GM21723 (cell line): ENCODE results near the gene WHRN.
A peak's percentile ranks its signal among the peaks of the same experiment; 100 is the strongest.

Experiments used
- ATAC-seq: cut with Tn5 transposase; IDR thresholded peaks from one replicate; pipeline ENCODE4 v1.9.1; 2021; ENCODE audit warnings: mild to moderate bottlenecking, moderate library complexity; ENCODE audit not compliant: unreplicated experiment

The WHRN gene

DNA sequence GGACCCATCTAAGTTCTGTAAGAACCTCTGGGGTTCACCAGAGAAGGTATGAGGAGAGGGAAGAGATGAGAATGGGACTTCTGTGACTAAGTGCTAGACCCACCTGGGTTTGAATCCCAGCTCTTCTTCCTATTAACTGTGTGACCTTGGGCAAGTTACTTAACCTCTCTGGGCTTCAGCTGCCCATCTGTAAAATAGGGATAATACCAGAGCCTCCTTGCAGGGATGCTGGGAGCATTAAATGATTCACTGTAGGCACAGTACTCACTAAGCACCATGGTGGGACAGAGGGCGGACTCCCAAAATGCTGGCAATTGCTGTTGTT lies 53.6 kb downstream of the WHRN start:
- no peak for ATAC-seq

DNA sequence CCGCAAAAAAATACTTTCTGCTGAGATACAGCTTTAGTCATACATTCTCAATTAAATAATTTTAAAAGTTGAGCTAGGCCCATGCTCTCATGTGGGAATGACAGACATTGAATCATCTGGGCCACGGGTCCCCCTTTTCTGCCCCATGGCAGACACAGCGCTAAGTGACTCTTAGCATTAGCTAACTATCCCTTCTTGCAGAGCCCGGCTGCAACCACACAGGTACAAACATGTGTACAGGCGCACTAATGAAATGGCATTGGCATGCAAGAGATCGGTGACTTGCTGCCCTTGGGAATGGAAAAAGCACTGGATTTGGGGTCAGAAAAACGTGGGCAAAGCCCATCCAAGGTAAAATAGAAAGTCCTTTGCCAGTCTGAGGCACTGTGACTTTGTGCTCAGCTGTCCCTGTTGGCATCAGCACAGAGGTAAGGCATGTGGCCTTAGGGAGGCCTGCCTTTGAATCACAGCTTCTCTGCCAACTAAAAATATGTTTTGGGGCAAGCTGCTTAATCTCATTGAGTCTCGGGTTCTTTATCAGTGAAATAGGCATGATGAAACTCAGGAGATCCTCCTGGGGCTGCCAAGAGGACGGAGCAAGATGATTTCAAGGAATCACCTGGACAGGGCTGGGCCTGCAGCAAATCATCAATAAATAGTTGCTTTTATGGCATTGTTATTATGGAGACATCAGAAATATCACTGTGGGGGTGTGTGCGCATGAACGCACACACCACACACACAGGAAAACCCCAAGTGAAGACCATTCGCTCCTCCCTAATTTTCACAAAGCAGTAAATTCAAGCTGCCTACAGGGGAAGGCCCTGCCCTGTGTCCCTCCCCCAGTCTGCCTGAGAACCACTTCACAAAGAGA lies 54.2 kb downstream of the WHRN start:
- peak; percentile 64 for ATAC-seq

- no peak for ATAC-seq
Measured at GRCh38 chr9:114450181-114450580, 55.1 kb downstream of the WHRN start.

GRCh38 chr9:114449236-114449635 lies 56.0 kb downstream of the WHRN start:
- no peak for ATAC-seq

DNA sequence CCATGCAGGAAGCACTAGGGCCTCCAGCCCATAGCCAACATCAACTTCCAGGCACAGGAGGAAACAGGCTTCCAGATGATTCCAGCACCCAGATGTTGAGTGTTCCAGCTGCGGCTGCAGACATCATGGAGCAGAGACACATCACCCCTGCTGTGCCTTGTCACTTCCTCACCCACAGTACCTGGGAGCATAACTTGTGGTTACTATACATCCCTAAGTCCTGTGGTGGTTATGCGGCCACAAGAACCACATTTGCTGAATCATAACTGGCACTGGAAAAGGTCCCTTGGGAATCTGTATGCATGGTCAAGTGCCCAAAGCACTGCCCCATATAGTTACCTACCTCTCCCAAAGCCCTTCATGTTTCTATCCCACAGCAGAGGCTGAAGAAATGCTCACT lies 56.6 kb downstream of the WHRN start:
- ATAC-seq = no peak

DNA sequence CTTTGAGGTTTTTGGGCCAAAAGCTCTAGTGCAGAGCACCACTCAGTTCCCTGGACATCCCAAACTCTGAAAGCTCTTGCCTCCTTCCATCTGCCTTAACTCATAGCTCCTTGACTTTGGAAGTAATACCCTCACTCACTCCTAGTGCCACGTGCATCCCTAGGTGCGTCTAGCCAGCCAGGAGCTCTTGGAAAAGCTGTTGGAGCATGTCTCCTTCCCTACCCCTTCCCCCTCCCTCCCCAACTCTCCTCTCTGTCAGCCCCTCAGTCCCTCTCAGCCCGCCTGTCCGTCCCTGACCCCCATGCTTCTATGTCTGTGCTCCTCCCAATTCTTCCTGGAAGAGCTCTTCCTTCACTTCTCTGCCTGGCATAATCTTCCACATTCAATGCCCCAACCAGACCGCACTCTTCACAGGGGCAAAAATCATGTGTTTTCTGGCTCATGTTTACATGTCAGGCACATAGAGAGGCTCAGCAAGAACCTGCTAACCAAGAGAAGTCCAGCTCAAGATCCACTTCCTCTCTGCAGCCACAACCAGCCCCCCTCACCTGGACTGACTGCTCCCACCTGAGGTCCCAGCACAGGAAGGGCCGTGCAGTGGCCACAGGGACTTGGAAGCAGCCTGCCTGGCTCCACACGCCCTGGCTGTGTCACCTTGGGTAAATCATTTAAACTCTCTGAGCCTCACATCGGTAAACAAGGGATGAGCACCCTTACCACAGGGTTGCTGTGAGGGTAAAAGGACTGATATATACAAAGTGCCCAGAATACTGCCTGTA lies 58.4 kb downstream of the WHRN start:
- no peak for ATAC-seq

- no peak for ATAC-seq
Measured at GRCh38 chr9:114446036-114446435, 59.2 kb downstream of the WHRN start.

DNA sequence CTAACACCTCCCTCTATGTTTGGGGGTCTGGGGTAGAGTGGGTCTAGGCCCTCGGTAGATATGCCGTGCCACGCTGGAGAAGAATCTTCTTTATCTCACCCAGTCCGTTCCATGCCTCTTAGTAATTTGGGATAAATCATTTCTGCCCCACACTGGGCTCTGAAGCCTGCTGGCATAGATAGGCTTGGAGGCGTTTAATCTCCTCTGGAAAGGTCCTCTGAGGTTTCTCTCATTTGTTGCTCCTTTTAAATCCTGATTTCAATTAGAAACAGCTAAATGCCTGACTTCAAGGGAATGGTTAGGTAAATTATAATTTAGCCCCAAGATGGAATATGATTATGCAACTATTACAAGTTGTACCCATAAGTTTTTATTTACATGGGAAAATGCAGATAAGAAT lies 59.7 kb downstream of the WHRN start:
- no peak for ATAC-seq

DNA sequence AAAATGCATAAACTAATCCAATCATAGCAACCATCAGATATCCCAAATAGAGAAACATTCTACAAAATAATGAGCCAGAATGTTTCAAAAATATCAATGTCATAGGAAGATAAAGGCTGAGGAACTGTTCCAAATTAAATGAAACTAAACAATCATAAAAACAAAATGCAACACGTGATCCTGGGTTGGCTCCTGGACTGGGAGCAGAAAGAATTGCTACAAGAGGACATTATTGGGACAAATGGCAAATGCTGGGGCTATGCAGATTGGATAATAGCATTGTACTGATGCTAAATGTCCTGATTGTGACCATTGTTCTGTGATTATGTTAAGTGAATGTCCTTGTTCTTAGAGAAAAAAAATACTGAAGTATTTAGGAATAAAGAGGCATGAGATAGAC lies 63.3 kb downstream of the WHRN start:
- no peak for ATAC-seq

DNA sequence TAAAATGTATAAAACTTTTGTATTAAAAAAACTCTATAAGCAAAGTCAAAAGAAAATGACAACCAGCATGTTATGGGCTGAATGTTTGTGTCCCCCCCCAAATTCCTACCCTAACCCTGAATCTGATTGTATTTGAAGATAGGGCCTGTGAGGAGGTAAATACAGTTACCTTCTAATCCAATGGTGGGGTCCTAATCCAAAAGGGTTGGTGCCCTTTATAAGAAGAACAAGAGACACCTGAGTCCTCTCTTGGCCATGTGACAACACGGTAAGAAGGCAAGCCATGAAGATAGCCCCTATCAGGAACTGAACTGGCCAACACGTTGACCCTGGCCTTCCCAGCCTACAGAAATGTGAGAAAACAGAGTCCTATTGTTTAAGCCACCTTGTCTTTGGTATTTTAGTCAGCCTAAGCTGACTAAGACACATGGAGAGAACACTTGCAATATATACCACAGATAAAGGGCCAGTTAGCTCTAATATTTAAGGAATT lies 67.8 kb downstream of the WHRN start:
- ATAC-seq = no peak

DNA sequence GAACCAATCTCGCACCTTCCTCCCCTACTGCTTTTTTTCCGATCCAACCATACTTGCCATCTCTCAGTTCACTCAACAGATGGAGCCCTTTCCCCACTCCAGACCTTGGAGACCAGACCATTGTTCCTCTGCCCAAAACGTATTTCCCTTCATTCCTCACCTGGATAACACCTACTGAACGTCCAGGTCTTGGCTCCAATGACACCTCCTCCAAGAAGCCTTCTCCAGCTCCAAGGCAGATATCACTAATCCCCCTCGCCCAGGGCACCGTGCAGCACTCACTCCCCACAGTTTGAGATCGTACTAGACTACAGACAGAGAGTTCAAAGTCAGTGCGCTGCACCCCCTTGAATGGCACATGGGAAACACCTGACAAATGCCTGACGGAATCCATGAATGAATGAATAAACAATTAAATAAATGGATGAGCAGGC lies 70.4 kb downstream of the WHRN start:
- ATAC-seq = no peak

DNA sequence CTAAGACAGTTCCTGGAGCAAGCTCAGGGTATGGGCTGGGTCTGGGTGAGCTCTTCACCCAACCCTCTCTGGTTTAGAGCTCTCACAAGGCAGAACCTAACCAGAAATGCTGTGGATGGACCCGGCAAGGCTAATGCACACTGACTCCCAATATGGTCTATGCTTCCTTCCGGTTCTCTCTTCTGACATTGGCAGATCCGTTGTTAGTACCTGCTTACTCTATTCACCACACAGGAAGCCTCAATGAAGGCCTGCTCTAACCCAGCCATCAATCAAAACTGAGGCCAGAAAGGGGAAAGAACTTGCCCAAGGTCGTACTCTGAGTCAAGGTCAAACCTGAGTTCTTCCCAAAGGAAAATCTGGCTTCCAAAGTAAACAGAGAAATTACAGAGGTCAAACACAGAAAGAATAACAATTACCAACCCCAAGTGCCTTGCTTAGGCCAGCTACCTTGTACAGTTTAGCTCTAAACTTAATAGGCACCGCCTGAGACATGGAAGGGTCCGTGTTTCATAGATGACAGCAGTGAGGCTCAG lies 71.5 kb downstream of the WHRN start:
- no peak for ATAC-seq

- ATAC-seq = no peak
Measured at GRCh38 chr9:114433086-114433485, 72.2 kb downstream of the WHRN start.

DNA sequence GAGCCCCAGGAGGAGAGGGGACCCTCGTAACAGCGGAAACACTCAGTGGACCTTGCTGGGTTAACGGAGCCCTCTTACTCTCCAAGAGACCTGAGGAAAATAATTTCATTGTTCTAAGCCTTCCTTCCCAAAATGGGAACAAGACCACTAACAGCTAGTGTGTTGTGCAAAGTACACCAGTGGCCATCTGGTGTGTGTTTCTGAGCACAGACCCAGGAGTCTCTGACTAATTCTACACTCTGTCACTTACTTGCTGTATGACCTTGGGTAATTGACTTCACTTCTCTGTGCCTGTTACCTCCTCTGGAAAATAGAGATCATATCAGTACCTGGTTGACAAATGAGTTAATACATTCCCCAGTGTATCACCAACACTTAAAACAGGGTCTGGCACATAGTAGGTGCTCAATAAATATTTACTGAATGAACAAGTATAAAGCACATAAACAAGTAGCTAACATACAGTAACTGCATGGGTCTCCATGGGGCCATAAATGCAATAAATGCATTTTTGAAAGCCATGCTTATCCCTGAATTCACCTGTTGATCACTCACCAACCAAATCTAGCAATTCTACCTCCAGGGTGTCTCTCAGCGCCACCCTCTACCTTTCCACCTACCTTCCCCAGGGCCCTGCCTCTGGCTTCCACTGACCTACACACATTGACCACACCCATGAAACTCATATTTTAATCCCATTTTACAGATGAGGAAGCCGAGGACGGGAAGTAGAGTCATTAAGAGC lies 72.8 kb downstream of the WHRN start:
- ATAC-seq = no peak

- no peak for ATAC-seq
Measured at GRCh38 chr9:114431770-114432169, 73.5 kb downstream of the WHRN start.

GRCh38 chr9:114431003-114431402 lies 74.3 kb downstream of the WHRN start:
- no peak for ATAC-seq

GRCh38 chr9:114430457-114430856 lies 74.8 kb downstream of the WHRN start:
- no peak for ATAC-seq

DNA sequence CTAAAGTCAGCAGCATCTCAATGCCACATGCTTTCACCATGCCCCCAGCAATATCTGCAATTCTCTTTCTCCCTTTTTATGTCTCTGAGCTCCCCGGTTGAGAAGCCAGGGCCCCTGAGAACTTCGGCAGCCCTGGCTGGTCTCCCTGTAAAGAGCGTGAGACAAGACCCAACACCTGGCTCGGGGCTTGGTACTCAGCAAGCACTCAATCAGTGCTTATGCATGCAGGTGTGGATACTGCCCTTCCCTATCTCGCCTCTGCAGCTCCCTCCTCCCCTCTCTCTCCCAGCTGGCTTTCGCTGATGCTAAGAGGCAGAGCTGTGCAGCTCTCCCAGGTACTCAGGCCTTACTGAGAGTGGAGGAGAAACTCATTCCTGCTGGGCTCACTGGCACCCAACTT lies 75.8 kb downstream of the WHRN start:
- ATAC-seq = no peak

- ATAC-seq = no peak
Measured at GRCh38 chr9:114428466-114428865, 76.8 kb downstream of the WHRN start.

DNA sequence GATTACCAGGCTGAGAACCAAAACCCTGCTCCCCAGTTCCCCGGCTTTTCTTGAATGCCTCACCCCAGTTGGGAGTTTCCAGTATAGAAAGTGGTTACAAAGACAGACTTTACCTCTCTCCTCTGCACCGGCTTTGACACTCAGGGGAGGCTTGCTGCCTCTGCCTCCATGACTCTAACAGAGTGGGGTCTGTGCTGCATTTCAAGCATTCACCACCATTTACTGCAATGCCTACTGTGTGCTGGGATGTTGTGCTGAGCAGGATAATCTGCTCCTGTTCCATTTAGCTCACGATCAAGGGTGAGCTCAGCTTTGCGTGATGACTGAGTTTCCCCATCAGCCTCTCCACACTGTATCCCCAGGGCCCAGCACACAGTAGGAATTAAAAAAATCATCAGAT lies 77.6 kb downstream of the WHRN start:
- no peak for ATAC-seq
